HS-5 (cell line): ENCODE data around the gene FCRL3.
"Not testable (repeated sequence)": the region's sequence is repeated elsewhere in the genome, so short reads cannot be mapped to it uniquely, and the experiment has no call there.

Source experiments
- DNase-seq: peaks from one replicate; pipeline ENCODE4 v3.0.0-alpha.2; 2012; ENCODE audit warnings: low read depth

FCRL3 gene, protein sequence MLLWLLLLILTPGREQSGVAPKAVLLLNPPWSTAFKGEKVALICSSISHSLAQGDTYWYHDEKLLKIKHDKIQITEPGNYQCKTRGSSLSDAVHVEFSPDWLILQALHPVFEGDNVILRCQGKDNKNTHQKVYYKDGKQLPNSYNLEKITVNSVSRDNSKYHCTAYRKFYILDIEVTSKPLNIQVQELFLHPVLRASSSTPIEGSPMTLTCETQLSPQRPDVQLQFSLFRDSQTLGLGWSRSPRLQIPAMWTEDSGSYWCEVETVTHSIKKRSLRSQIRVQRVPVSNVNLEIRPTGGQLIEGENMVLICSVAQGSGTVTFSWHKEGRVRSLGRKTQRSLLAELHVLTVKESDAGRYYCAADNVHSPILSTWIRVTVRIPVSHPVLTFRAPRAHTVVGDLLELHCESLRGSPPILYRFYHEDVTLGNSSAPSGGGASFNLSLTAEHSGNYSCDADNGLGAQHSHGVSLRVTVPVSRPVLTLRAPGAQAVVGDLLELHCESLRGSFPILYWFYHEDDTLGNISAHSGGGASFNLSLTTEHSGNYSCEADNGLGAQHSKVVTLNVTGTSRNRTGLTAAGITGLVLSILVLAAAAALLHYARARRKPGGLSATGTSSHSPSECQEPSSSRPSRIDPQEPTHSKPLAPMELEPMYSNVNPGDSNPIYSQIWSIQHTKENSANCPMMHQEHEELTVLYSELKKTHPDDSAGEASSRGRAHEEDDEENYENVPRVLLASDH

GRCh38 chr1:157700732-157701131, at the start of gene FCRL3:
TSS of gene FCRL3 (minus strand) at chr1:157700769. CDS start at chr1:157700489, 280 bp downstream.
- no peak for DNase-seq

- DNase-seq: no peak
Measured at GRCh38 chr1:157748262-157748817, 47.8 kb upstream of the FCRL3 start.

- DNase-seq: no peak
Measured at GRCh38 chr1:157739229-157739901, 38.8 kb upstream of the FCRL3 start.

- not testable (repeated sequence) for DNase-seq
Measured at GRCh38 chr1:157735991-157736390, 35.4 kb upstream of the FCRL3 start.

GRCh38 chr1:157734321-157734720, 33.8 kb upstream of the FCRL3 start:
- no peak for DNase-seq

DNA sequence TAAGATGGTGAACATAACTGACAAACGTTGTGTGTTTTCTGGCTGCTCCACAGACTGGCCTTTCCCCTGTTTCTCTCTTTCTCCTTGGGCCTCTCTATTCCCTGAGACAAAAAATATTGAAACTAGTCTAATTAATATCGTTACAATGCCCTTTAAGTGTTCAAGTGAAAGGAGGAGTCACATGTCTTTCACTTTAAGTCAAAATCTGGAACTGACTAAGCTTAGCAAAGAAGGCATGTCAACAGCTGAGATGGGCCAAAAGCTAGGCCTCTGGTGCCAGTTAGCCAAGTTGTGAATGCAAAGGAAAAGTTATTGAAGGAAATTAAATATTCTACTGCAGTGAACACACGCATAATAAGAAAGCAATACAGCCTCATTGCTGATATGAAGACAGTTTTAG, 32.2 kb upstream of the FCRL3 start:
- no peak for DNase-seq

GRCh38 chr1:157725221-157725577, 24.6 kb upstream of the FCRL3 start:
- no peak for DNase-seq

DNA sequence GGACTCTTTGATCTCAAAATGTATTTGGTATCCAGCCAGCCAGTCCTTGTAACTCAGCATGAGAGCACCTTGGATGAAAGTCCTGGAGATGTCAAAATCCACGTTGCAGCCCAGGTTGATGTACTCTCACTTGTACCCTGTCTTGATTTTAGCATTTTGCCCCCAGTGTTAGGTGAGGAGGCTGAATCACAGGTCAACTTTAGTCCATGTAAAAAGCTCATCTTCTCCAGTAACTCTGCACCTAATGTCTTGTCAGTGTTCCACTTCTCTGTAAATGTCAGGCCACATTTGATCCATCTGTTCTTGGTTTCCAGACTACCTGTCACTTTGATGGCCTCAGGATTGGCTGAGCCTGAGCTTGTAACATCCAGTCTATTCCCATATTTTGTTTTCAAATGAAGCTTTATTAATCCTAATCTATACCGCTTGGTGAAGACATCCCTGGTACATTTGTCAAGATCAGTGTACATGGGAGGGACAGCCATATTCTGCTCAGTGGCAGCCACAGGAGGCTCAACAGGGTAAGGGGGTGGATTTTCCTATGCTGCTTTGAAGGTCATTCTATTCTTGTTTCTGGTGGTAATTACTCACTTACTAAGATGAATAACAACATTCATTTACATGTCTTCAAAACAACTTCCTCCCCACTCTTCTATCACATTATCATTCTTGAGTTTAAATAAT, 24.1 kb upstream of the FCRL3 start:
- no peak for DNase-seq

DNA sequence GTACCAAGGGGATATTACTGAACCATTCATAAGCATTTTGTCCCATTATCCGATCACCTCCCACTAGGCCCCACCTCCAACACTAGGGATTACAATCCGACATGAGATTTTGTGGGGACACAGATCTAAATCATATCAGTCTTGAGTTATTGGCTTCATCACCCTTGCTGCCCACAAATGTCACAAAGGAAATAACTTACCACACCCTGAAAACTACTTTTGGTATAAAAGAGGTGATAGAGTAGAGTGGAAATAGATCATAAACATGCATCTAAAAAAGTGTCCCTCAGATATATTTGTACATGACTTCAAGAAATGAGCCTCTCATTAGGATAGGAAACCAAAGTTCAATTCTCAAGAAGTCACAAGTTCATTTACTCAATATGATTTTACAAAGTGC, 22.6 kb upstream of the FCRL3 start:
- no peak for DNase-seq

DNA sequence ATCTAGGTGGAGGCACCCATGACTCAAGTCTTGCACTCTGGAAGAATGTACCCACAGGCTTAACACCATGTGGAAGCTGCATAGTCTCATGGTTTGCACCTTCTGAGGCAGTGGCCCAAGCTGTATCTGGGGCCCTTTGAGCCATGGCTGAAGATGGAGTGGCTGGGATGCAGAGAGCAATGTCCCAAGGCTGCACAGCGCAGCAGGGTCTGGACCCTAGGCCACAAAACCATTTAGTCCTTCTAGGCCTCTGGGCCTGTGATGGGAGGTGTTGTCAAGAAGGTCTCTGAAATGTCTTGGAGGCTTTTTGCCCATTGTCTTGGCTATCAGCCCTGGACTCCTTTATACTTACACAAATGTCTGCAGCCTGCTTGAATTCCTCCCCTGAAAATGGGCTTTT, 21.4 kb upstream of the FCRL3 start:
- DNase-seq: no peak

DNA sequence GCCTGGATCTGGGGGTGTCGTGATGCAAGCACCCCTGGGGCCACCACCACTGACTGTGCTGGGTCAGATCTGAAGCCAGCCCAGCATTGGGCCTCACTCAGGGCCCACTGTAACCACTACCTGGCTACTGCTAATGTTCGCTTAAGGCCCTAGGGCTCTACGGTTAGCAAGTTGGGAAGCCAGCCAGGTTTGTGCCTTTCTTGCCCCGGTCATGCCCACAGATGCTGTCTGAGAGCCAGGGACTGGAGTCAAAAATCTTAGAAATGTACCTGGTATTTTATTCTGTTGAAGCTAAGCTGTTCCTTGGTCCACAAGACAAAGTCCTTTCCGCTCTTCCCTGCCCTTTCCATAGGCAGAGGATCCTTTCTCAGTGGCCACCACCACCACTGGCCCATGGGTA, 15.2 kb upstream of the FCRL3 start:
- DNase-seq: no peak

DNA sequence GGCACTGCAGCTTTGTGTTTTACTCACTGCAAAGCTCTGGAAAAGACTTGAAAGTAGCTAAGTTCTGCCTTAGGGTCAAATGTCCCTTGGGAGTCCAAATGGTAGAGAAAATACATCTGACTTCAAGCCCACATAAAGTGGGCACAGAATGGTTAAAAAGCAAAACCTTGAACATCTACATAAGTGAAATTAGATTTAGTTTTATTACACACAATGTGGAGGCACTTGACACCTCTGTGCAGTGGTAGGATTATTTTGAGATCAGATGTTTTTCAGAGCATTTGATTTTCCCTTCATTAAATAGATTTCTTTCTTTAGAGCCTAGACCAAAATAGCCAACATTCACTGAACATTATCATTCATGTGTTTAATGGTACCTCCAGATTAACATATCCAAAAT, 11.2 kb upstream of the FCRL3 start:
- no peak for DNase-seq

GRCh38 chr1:157704878-157705277, 4.3 kb upstream of the FCRL3 start:
- no peak for DNase-seq

DNA sequence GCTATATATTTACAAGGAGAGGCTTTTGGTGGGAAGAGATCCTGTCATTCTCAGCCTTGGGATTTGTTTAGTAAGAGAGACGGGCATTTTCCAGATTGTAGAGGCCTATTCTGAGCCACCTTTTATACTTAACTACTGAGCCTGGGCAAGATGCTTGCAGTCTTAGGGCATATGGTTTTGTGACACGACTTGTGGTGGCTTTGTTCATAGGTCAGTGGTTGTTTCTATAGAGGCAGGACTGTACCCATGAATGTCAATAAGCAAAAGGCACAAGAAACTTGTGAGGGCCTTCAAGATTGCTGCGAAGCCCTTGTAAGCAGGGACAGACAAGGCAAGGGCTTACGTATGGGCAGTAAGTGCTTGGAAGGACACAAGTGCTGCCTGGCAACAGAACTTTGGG, 3.4 kb upstream of the FCRL3 start:
- DNase-seq: no peak

DNA sequence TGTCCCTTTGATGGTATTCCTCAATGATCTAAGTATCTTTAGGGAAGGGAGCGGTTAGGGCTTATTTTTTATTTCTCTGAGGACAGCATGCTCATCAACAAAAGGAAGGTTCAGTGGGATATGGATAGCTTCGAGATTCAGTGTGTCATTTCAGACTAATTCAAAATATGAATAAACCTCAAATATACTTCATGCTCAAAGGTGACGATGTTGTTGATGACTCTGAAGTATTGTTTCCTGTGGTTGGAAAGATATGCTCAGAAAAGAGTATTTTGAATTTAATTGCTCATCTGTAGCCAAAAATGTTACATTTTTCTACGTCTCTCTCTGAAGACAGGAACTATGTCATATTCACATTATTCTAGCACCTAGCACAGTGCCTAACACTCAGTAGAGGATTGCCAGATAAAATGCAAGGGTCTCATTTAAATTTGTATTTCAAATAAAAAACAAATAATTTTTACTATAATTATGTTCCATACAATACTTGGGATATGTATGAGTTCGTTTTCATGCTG, 1.8 kb upstream of the FCRL3 start:
- no peak for DNase-seq

DNA sequence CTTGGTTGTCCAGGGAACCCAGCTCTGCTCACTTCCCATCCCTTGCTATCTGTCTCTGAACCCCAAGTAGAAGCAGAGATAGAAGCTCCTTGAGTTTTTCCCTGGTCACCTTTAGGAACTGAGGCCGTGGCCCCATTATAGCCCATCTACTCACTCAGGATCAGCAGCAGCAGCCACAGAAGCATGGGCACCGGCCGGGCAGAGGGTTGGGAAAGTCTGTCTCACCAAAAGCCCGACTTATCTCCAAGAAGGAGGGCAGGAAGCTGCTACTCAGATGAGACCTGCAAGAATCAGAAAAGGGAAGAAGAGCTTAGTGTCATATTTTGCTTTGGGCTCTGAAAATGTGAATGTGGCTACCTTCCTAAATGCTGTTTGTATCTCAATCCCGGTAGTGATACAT, 264 bp downstream of the FCRL3 start:
- no peak for DNase-seq

GRCh38 chr1:157697781-157698569, 2.6 kb downstream of the FCRL3 start:
- no peak for DNase-seq

DNA sequence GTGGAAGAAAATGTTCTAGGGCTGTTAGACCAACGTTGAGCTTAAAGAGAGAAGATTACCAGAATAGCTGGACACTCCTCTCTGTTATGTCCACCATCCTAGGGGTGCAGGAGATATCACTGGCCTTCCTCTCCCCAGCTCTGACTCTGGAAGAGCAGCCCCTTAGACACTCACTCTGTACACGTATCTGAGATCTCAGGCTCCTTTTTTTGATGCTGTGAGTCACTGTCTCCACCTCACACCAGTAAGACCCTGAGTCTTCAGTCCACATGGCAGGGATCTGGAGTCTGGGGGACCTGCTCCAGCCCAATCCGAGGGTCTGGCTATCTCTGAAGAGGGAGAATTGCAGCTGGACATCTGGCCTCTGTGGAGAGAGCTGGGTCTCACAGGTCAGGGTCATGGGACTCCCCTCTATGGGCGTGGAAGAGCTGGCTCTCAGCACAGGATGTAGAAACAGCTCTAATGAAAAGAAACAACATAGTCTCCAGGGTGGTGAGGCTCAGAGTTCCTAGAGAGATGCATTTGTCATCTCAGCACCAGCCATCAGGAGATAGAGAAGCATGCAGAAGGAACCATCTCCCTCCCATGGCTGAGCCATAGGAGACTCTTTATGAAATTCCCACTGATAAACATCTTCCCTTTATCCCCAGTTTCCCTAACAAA, 3.5 kb downstream of the FCRL3 start:
- DNase-seq: no peak

DNA sequence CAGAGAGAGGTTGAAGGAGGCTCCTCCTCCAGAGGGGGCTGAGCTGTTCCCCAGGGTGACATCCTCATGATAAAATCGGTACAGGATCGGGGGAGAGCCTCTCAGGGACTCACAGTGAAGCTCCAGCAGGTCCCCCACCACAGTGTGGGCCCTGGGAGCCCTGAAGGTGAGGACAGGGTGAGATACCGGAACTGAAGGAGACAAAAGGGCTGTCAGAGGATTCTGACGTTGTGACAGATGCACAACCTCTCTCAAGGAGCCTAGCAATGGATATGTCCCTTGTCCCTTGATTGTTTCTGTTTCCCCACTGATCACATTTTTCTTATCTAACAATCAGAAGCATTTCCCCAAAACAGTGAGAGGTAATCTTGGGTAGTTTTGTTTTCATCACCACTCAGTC, 5.2 kb downstream of the FCRL3 start:
- no peak for DNase-seq

DNA sequence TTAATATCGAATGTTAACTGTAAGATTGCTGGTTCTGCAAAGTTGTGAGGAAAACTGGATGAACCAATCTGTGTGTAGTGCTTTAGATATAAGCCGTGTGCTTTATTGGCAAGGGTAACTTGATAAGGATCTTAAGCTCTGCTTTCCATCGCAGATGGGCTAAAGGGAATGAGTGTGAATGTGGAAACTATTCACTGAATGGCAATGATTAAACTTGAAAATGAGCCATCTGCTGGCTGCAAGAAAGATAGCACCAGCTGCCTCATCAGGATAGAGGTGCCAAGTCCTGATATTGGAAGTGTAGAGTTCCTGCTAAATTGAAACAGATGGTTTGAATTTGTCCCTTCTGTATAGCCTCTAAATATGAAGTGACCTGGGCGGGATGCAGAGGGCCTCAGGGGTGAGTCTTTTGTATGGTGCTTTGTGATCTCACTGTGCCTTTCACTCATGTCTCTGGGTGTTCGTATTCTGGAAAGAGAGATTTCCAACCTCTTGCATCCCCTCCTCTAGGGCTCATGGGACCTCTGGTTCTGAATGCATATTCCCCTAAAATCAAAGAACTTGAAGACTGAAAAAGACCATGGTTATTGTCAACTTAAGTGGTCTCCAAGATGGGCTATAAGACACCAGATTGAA, 9.2 kb downstream of the FCRL3 start:
- DNase-seq: no peak
